ENCODE measurements around the gene HBEGF.

The HBEGF gene

GRCh38 chr5:140346348-140347221 lies at the start of gene HBEGF:
Gene HBEGF (minus strand): TSS chr5:140346603. CDS start chr5:140346328, 275 bp downstream.
- Histone ChIP-seq H3K27me3 (no peaks in the 10 kb centered on the region), H3K9ac (peak within 1 kb of the TSS; percentile 89 to 98 (median 92)), H4K20me1 (peaks cover 0 to 25% (median 16%) of the 10 kb centered on the region in 11 experiments; a peak in 15 of 22 replicates), H3K36me3 (peaks cover 19 to 41% (median 37%) of the 10 kb centered on the region in 11 experiments), H3K9me3 (replicated peaks in 1 of 11) (peaks cover 0 to 8% (median 0%) of the 10 kb centered on the region in 11 experiments; a peak in 1 of 22 replicates), H3K4me3 (peak within 1 kb of the TSS; percentile 77 to 97 (median 95)), H3K27ac (peak within 1 kb of the TSS; percentile 77 to 100 (median 96)), H3K4me1 (peaks cover 69 to 85% (median 77%) of the 10 kb centered on the region in 10 experiments), H3K4me2 (peak within 1 kb of the TSS; percentile 86 to 100 (median 98))
- TF ChIP-seq Cebpa-rat (IDR thresholded peaks at IDR 0.05), result no peak

DNA sequence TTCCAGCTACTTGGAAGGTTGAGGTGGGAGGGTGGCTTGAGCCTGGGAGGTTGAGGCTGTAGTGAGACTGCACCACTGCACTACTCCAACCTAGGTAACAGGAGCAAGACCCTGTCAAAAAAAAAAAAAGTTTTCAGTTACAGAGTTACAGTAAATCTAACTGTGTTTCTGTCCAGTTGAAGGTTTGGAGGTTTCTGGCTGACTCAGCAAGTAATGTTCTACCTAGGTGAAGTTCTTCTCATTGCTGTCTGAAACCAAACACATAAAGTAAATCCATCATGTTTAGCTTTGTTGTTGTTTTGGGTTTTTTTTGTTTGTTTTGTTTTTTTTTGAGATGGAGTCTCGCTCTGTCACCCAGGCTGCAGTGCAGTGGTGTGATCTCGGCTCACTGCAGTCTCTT lies 47.3 kb upstream of the HBEGF start:
- H4K20me1 ChIP-seq, result no peaks in the 10 kb centered on the region
- no peak overlapping the region for H3K27ac ChIP-seq
- no peaks in the 10 kb centered on the region; a peak in 1 of 20 replicates for H3K4me1 ChIP-seq
- H3K36me3 ChIP-seq, result peaks cover 0 to 19% (median 9%) of the 10 kb centered on the region in 11 experiments; a peak in 7 of 22 replicates
- H3K4me2 ChIP-seq, result no peak overlapping the region
- H3K9ac ChIP-seq, result no peak overlapping the region
- H3K9me3 ChIP-seq (replicated peaks in 1 of 11), result no peaks in the 10 kb centered on the region
- H3K4me3 ChIP-seq, result no peak overlapping the region
- no peaks in the 10 kb centered on the region for H3K27me3 ChIP-seq
- no peak for TF ChIP-seq Cebpa-rat (IDR thresholded peaks at IDR 0.05)

- Histone ChIP-seq H3K4me1 (no peaks in the 10 kb centered on the region), H3K4me3 (no peak overlapping the region), H3K36me3 (peaks cover 0 to 19% (median 9%) of the 10 kb centered on the region in 11 experiments; a peak in 7 of 22 replicates), H4K20me1 (no peaks in the 10 kb centered on the region), H3K9me3 (replicated peaks in 1 of 11) (no peaks in the 10 kb centered on the region), H3K27me3 (no peaks in the 10 kb centered on the region), H3K9ac (no peak overlapping the region), H3K27ac (no peak overlapping the region), H3K4me2 (no peak overlapping the region)
- no peak for TF ChIP-seq Cebpa-rat (IDR thresholded peaks at IDR 0.05)
These were observed 45.3 kb upstream of the HBEGF start for GRCh38 chr5:140391732-140392131.

DNA sequence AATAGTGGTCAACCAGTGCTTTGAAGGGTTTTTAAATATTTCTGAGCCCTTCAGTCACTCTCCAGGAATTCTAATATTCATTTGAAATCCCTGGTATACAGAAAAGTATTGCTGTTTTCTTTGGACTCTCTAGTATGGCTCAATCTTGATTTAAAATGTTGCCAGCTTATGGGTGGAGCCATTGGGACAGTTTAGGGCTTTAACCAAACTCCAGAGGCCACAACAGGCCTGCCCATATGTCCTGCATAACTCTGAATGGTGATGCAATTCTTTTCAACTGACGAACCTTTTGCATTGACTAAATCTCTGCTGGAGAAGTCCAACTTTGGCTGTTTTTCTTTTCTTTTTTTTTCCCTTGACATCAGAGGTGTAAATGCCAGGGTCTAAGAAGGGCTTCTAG lies 44.9 kb upstream of the HBEGF start:
- Histone ChIP-seq H3K4me3 (no peak overlapping the region), H4K20me1 (no peaks in the 10 kb centered on the region), H3K27me3 (no peaks in the 10 kb centered on the region), H3K4me2 (no peak overlapping the region), H3K4me1 (no peaks in the 10 kb centered on the region), H3K9ac (no peak overlapping the region), H3K27ac (no peak overlapping the region), H3K36me3 (peaks cover 0 to 19% (median 9%) of the 10 kb centered on the region in 11 experiments; a peak in 7 of 22 replicates), H3K9me3 (replicated peaks in 1 of 11) (no peaks in the 10 kb centered on the region)
- 0 out of 22 replicates have a peak, but pooled peaks of 1 of the 11 experiments have one; percentile 17 for TF ChIP-seq Cebpa-rat (IDR thresholded peaks at IDR 0.05)

DNA sequence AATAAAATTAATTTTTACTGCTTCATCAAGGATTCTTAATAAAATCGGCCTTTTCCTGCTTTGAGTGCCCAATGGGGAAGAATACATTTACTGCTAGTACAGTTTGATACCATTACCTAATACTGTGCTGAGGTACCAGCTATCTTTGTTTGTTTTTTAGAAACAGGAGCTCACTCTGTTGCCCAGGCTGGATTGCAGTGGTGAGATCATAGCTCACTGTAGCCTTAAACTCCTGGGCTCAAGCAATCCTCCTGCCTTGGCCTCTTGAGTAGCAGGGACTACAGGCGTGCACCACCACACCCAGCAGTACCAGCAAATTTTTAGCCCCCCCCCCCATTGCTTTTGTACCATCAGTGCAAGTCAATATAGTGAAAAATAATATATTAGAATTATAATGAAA lies 41.6 kb upstream of the HBEGF start:
- no peak overlapping the region for H3K27ac ChIP-seq
- H3K4me2 ChIP-seq, result no peak overlapping the region
- peaks cover 0 to 12% (median 6%) of the 10 kb centered on the region in 11 experiments; a peak in 7 of 22 replicates for H3K36me3 ChIP-seq
- H3K4me1 ChIP-seq, result peaks cover 5 to 8% (median 7%) of the 10 kb centered on the region in 10 experiments; a peak in 18 of 20 replicates
- H4K20me1 ChIP-seq, result no peaks in the 10 kb centered on the region
- H3K27me3 ChIP-seq, result no peaks in the 10 kb centered on the region
- no peak overlapping the region for H3K4me3 ChIP-seq
- no peak overlapping the region for H3K9ac ChIP-seq
- no peak for TF ChIP-seq Cebpa-rat (IDR thresholded peaks at IDR 0.05)
- no peaks in the 10 kb centered on the region for H3K9me3 ChIP-seq (replicated peaks in 1 of 11)

DNA sequence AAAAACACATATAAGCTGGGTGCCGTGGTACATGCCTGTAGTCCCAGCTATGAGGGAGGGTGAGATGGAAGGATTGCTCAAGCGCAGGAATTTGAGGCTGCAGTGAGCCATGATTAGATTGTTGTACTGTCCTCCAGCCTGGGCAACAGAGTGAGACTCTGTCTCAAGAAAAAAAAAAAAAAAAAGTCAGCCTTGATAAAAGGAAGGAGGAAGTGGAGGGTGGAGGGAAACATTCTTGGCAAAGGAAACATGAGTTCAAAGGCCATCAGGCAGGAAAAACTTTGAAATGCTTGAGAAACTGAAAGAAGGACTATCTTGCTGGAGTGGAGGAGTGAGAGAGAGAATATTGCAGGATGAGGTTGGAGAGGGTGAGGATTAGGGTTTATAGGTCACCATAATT lies 36.9 kb upstream of the HBEGF start:
- H3K27me3 ChIP-seq, result no peaks in the 10 kb centered on the region
- no peak overlapping the region for H3K9ac ChIP-seq
- peaks cover 0 to 6% (median 0%) of the 10 kb centered on the region in 11 experiments; a peak in 1 of 22 replicates for H3K36me3 ChIP-seq
- no peaks in the 10 kb centered on the region for H4K20me1 ChIP-seq
- no peak overlapping the region for H3K4me3 ChIP-seq
- no peak for TF ChIP-seq Cebpa-rat (IDR thresholded peaks at IDR 0.05)
- H3K4me2 ChIP-seq, result peak overlapping the region; percentile 3 to 64 (median 31); a peak in 19 of 22 replicates
- peaks cover 5 to 10% (median 8%) of the 10 kb centered on the region in 10 experiments; a peak in 18 of 20 replicates for H3K4me1 ChIP-seq
- H3K27ac ChIP-seq, result no peak overlapping the region
- H3K9me3 ChIP-seq (replicated peaks in 1 of 11), result peaks cover 0 to 15% (median 11%) of the 10 kb centered on the region in 11 experiments; a peak in 17 of 22 replicates

GRCh38 chr5:140382866-140383265 lies 36.5 kb upstream of the HBEGF start:
- peak overlapping the region in 8 of 11 experiments; percentile 3 to 46 (median 33); a peak in 11 of 22 replicates for H3K4me2 ChIP-seq
- H3K36me3 ChIP-seq, result peaks cover 0 to 6% (median 0%) of the 10 kb centered on the region in 11 experiments; a peak in 1 of 22 replicates
- no peaks in the 10 kb centered on the region for H3K27me3 ChIP-seq
- H3K9ac ChIP-seq, result no peak overlapping the region
- H3K4me3 ChIP-seq, result no peak overlapping the region
- H3K9me3 ChIP-seq (replicated peaks in 1 of 11), result peaks cover 0 to 15% (median 11%) of the 10 kb centered on the region in 11 experiments; a peak in 17 of 22 replicates
- no peak overlapping the region for H3K27ac ChIP-seq
- no peaks in the 10 kb centered on the region for H4K20me1 ChIP-seq
- peaks cover 5 to 10% (median 8%) of the 10 kb centered on the region in 10 experiments; a peak in 18 of 20 replicates for H3K4me1 ChIP-seq
- no peak for TF ChIP-seq Cebpa-rat (IDR thresholded peaks at IDR 0.05)

DNA sequence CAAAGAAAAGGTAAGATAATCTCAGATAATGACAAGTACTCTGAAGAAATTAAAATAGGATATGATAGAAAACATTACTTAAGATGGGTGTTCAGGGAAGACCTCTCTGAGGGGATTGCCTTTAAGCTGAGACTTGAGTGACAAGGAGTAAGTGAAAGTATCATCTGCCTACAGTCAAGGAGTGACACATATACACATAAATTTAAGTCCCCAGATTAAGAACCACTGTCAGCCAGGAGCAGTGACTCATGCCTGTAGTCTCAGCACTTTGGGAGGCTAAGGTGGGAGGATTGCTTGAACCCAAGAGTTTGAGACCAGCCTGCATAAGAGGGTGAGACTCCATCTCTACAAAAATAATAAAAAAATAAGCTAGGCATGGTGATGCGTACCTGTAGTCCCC lies 35.6 kb upstream of the HBEGF start:
- peaks cover 0 to 6% (median 0%) of the 10 kb centered on the region in 11 experiments; a peak in 1 of 22 replicates for H3K36me3 ChIP-seq
- H3K9me3 ChIP-seq (replicated peaks in 1 of 11), result peaks cover 0 to 15% (median 11%) of the 10 kb centered on the region in 11 experiments; a peak in 17 of 22 replicates
- H3K27me3 ChIP-seq, result no peaks in the 10 kb centered on the region
- H3K4me3 ChIP-seq, result no peak overlapping the region
- TF ChIP-seq Cebpa-rat (IDR thresholded peaks at IDR 0.05), result no peak
- peaks cover 5 to 10% (median 8%) of the 10 kb centered on the region in 10 experiments; a peak in 18 of 20 replicates for H3K4me1 ChIP-seq
- H3K4me2 ChIP-seq, result no peak overlapping the region
- H4K20me1 ChIP-seq, result no peaks in the 10 kb centered on the region
- H3K27ac ChIP-seq, result no peak overlapping the region
- no peak overlapping the region for H3K9ac ChIP-seq

DNA sequence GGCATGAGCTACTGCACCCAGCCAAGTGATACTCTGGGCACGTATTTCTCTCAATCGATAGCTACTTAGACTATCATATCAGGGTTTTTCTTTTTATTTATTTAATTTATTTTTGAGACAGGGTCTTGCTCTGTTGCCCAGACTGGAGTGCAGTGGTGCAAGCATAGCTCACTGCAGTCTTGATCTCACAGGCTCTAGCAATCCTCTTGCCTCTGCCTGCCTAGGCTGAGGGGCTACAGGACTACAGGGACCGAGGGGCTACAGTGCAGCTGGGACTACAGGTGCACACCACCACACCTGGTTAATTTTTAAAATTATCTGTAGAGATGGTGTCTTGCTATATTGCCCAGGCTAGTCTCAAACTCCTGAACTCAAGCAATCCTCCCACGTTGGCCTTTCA lies 34.9 kb upstream of the HBEGF start:
- peaks cover 5 to 10% (median 8%) of the 10 kb centered on the region in 10 experiments; a peak in 18 of 20 replicates for H3K4me1 ChIP-seq
- no peak for TF ChIP-seq Cebpa-rat (IDR thresholded peaks at IDR 0.05)
- H3K4me2 ChIP-seq, result no peak overlapping the region
- H3K36me3 ChIP-seq, result peaks cover 0 to 6% (median 0%) of the 10 kb centered on the region in 11 experiments; a peak in 1 of 22 replicates
- peaks cover 0 to 15% (median 11%) of the 10 kb centered on the region in 11 experiments; a peak in 17 of 22 replicates for H3K9me3 ChIP-seq (replicated peaks in 1 of 11)
- H3K4me3 ChIP-seq, result no peak overlapping the region
- no peaks in the 10 kb centered on the region for H4K20me1 ChIP-seq
- no peak overlapping the region for H3K27ac ChIP-seq
- no peaks in the 10 kb centered on the region for H3K27me3 ChIP-seq
- H3K9ac ChIP-seq, result no peak overlapping the region

Data from BLaER1 treated with 17β-estradiol and CSF1 and Interleukin-3, amounts not matched to agents 10 nM and 100 nM (cell line).